IMR-90 (cell line): ENCODE measurements around the gene SH2D1B. TPM values are rescaled to one million over a fixed set of nuclear protein-coding genes. Genes with fewer than 3 reads are reported as not detected.

Experiments used
- ATAC-seq: fragments of 200-7000 bp; cut with Tn5 transposase; 2 replicates; pipeline ENCODE4 v1.9.1; 2020; ENCODE audit warnings: low read depth, mild to moderate bottlenecking, moderate library complexity
- BruUV-seq: library from RNA; stranded (reverse); fragments of 400-500 nt; replicated peaks from 2 replicates; lab custom pipeline; 2021; lab: Mats Ljungman, UMichigan
- CTCF ChIA-PET: fragments of 300-600 bp; formaldehyde crosslinking; extraction: SDS; loops from one replicate; lab custom pipeline; 2021; ENCODE audit warnings: antibody characterized with exemption; lab: Yijun Ruan, JAX
- POLR2A ChIA-PET: fragments of 300-600 bp; sonication (Branson Sonifier 250); formaldehyde crosslinking; loops from one replicate; lab custom pipeline; 2022; ENCODE audit warnings: antibody characterized with exemption; ENCODE audit not compliant: unreplicated experiment; lab: Charles Lee
- DNase-seq: peaks from one replicate; pipeline ENCODE4 v3.0.0; 2013
- H2AFZ ChIP-seq: replicated peaks from 2 replicates; pipeline ENCODE3; 2013; ENCODE audit warnings: low read length, mild to moderate bottlenecking; ENCODE audit not compliant: poor library complexity
- H2AK5ac ChIP-seq: 2 replicates; pipeline ENCODE4 v1.6.1; 2013; ENCODE audit warnings: low read depth, low read length, inconsistent platforms
- H2AK9ac ChIP-seq: replicated peaks from 2 replicates; pipeline ENCODE3; 2013; ENCODE audit warnings: mild to moderate bottlenecking, low read depth, low read length, moderate library complexity; ENCODE audit not compliant: poor library complexity
- H2BK120ac ChIP-seq: 2 replicates; pipeline ENCODE4 v1.6.1; 2013; ENCODE audit warnings: low read depth, low read length, inconsistent platforms
- H2BK15ac ChIP-seq: 3 replicates; pipeline ENCODE4 v1.6.1; 2013; ENCODE audit warnings: low read depth, low read length, inconsistent platforms
- H2BK20ac ChIP-seq: 2 replicates; pipeline ENCODE4 v1.6.1; 2013; ENCODE audit warnings: low read depth, mild to moderate bottlenecking, inconsistent platforms, low read length, moderate library complexity
- H2BK5ac ChIP-seq: 2 replicates; pipeline ENCODE4 v1.6.1; 2013; ENCODE audit warnings: mild to moderate bottlenecking, low read depth, low read length, inconsistent platforms; ENCODE audit not compliant: poor library complexity, severe bottlenecking
- H3K14ac ChIP-seq: replicated peaks from 2 replicates; pipeline ENCODE4 v1.6.1; 2013; ENCODE audit warnings: low read depth, low read length, inconsistent platforms
- H3K18ac ChIP-seq: 2 replicates; pipeline ENCODE4 v1.6.1; 2013; ENCODE audit warnings: low read depth, low read length, control low read depth
- H3K23ac ChIP-seq: 2 replicates; pipeline ENCODE4 v1.6.1; 2013; ENCODE audit warnings: low read depth, low read length, inconsistent platforms
- H3K27ac ChIP-seq: 2 replicates; pipeline ENCODE4 v1.5.1; 2013; ENCODE audit warnings: mild to moderate bottlenecking, control low read depth, low read length; ENCODE audit not compliant: insufficient read depth
- H3K27me3 ChIP-seq: 2 replicates; pipeline ENCODE4 v1.6.1; 2013; ENCODE audit warnings: low read length; ENCODE audit not compliant: control insufficient read depth, insufficient read depth
- H3K36me3 ChIP-seq: 2 replicates; pipeline ENCODE4 v1.6.1; 2013; ENCODE audit warnings: low read length, mixed read lengths; ENCODE audit not compliant: control insufficient read depth, insufficient read depth
- H3K4ac ChIP-seq: 2 replicates; pipeline ENCODE4 v1.6.1; 2013; ENCODE audit warnings: low read depth, low read length, inconsistent platforms
- H3K4me1 ChIP-seq: 2 replicates; pipeline ENCODE4 v1.6.1; 2013; ENCODE audit warnings: low read length, mixed read lengths; ENCODE audit not compliant: control insufficient read depth, insufficient read depth
- H3K4me2 ChIP-seq: 2 replicates; pipeline ENCODE4 v1.6.1; 2013; ENCODE audit warnings: low read depth, mild to moderate bottlenecking, control low read depth, low read length, moderate library complexity
- H3K4me3 ChIP-seq: 2 replicates; pipeline ENCODE4 v1.5.1; 2013; ENCODE audit warnings: low read depth, mild to moderate bottlenecking, control low read depth, low read length, moderate library complexity; ENCODE audit not compliant: insufficient read depth
- H3K56ac ChIP-seq: 2 replicates; pipeline ENCODE4 v1.6.1; 2013; ENCODE audit warnings: low read length, inconsistent platforms; ENCODE audit not compliant: insufficient read depth; ENCODE audit errors: extremely low read depth
- H3K79me1 ChIP-seq, 2 experiments: 2 replicates each; pipeline ENCODE4 v1.6.1; 2013; ENCODE audit warnings: low read length in 2 of 2, inconsistent platforms in 1 of 2, low read depth in 1 of 2
- H3K9ac ChIP-seq: 2 replicates; pipeline ENCODE4 v1.6.1; 2013; ENCODE audit warnings: low read depth, low read length, control low read depth
- H3K9me1 ChIP-seq: 2 replicates; pipeline ENCODE4 v1.6.1; 2013; ENCODE audit warnings: low read length, inconsistent platforms; ENCODE audit not compliant: insufficient read depth
- H3K9me3 ChIP-seq: 2 replicates; pipeline ENCODE4 v1.6.1; 2013; ENCODE audit warnings: low read length; ENCODE audit not compliant: control insufficient read depth, insufficient read depth
- H4K20me1 ChIP-seq: 2 replicates; pipeline ENCODE4 v1.6.1; 2013; ENCODE audit warnings: low read length, inconsistent platforms; ENCODE audit not compliant: insufficient read depth
- H4K5ac ChIP-seq: 2 replicates; pipeline ENCODE4 v1.6.1; 2013; ENCODE audit warnings: mild to moderate bottlenecking, low read depth, low read length, control low read depth
- H4K8ac ChIP-seq, 2 experiments: 2 replicates each; pipeline ENCODE4 v1.6.1; 2013; ENCODE audit warnings: low read depth in 2 of 2, low read length in 2 of 2, control low read depth in 1 of 2, inconsistent platforms in 1 of 2
- H4K91ac ChIP-seq: 2 replicates; pipeline ENCODE4 v1.6.1; 2013; ENCODE audit warnings: low read depth, low read length, inconsistent platforms; ENCODE audit not compliant: insufficient read depth
- BHLHE40 ChIP-seq: fragments of 150-350 bp; IDR thresholded peaks from 2 replicates; pipeline ENCODE4 v1.6.1; 2016; ENCODE audit warnings: mild to moderate bottlenecking, low read depth, low read length
- CHD1 ChIP-seq: IDR thresholded peaks from 2 replicates; pipeline ENCODE4 v1.6.1; 2012; ENCODE audit warnings: low read depth, low read length, improper control_type of control experiment
- ELK1 ChIP-seq: fragments of 150-350 bp; IDR thresholded peaks from 2 replicates; pipeline ENCODE4 v1.6.1; 2016; ENCODE audit warnings: low read depth, mild to moderate bottlenecking, low read length, moderate library complexity, borderline replicate concordance
- MAFK ChIP-seq: IDR thresholded peaks from 2 replicates; pipeline ENCODE4 v1.6.1; 2012; ENCODE audit warnings: low read depth, low read length, improper control_type of control experiment
- MAZ ChIP-seq: IDR thresholded peaks from 2 replicates; pipeline ENCODE4 v1.6.1; 2012; ENCODE audit warnings: low read depth, mild to moderate bottlenecking, low read length, improper control_type of control experiment, moderate library complexity, borderline replicate concordance
- MXI1 ChIP-seq: IDR thresholded peaks from 2 replicates; pipeline ENCODE4 v1.6.1; 2012; ENCODE audit warnings: low read depth, mild to moderate bottlenecking, low read length, moderate library complexity, borderline replicate concordance
- NFE2L2 ChIP-seq: fragments of 150-350 bp; IDR thresholded peaks from 2 replicates; pipeline ENCODE4 v1.6.1; 2016; ENCODE audit warnings: low read depth, mild to moderate bottlenecking, low read length
- POLR2A ChIP-seq: IDR thresholded peaks from 2 replicates; pipeline ENCODE4 v1.6.1; 2012; ENCODE audit warnings: mild to moderate bottlenecking, low read depth, low read length
- RAD21 ChIP-seq: IDR thresholded peaks from 2 replicates; pipeline ENCODE4 v1.6.1; 2012; ENCODE audit warnings: low read length, improper control_type of control experiment
- RCOR1 ChIP-seq: IDR thresholded peaks from 2 replicates; pipeline ENCODE4 v1.6.1; 2012; ENCODE audit warnings: mild to moderate bottlenecking, low read length, improper control_type of control experiment; ENCODE audit not compliant: insufficient replicate concordance
- RFX5 ChIP-seq: IDR thresholded peaks from 2 replicates; pipeline ENCODE4 v1.8.0; 2012; ENCODE audit warnings: low read depth, mild to moderate bottlenecking, low read length, moderate library complexity
- WGBS, 2 experiments: methylation state at CpG; one replicate each; pipeline versions ENCODE4 v1.1.5 to v1.1.7; 2013; ENCODE audit warnings: missing lambda C conversion rate in 2 of 2; ENCODE audit not compliant: insufficient read length in 1 of 2; ENCODE audit errors: extremely low coverage in 2 of 2; 5-methylcytosine and 5-hydroxymethylcytosine counted together
- dilution Hi-C: fragments of 300-500 bp; cut with HindIII; formaldehyde crosslinking; loops from one replicate; pipeline ENCODE4 v1.14.3; 2018; ENCODE audit warnings: low sequenced_read_pairs; ENCODE audit not compliant: unreplicated experiment
- in situ Hi-C: fragments of 300-500 bp; cut with MboI; formaldehyde crosslinking; loops from 3 replicates; pipeline ENCODE4 v1.14.3; 2019; ENCODE audit warnings: low sequenced_read_pairs, inconsistent platforms, mixed read lengths
- intact Hi-C: fragments of 100-400 bp; cut with micrococcal nuclease; formaldehyde crosslinking; loops from 2 replicates; pipeline ENCODE4 v1.10.0; 2022
- polyA plus RNA-seq, 3 experiments: library from polyadenylated mRNA; depleted of rRNA; stranded (reverse); fragments of >200 nt; gene quantifications; 2 replicates each; pipeline ENCODE4 v1.2.3, GENCODE V29; 2012; ENCODE audit warnings: low replicate concordance in 1 of 3
- total RNA-seq: library from RNA; depleted of rRNA; stranded (reverse); fragments of >200 nt; gene quantifications from 2 replicates; pipeline ENCODE4 v1.2.3, GENCODE V29; 2012
- TF ChIP-seq, protein P1 (sequence below): fragments of 150-350 bp; IDR thresholded peaks from 2 replicates; pipeline ENCODE4 v1.6.1; 2017; ENCODE audit warnings: mild to moderate bottlenecking, antibody characterized with exemption, low read length, low read depth

SH2D1B gene
- total and polyA plus RNA-seq, 2 of the 4 experiments (the other 2 are of a cell fraction): 0.03 to 0.18 TPM

GRCh38 chr1:162388083-162388594 lies 23.8 kb downstream of the SH2D1B start:
- no peak for TF ChIP-seq RCOR1
- TF ChIP-seq CHD1: no peak
- no peak for TF ChIP-seq MXI1
- TF ChIP-seq POLR2A: no peak
- TF ChIP-seq MAZ: no peak
- TF ChIP-seq RAD21: no peak
- TF ChIP-seq, protein P1, sequence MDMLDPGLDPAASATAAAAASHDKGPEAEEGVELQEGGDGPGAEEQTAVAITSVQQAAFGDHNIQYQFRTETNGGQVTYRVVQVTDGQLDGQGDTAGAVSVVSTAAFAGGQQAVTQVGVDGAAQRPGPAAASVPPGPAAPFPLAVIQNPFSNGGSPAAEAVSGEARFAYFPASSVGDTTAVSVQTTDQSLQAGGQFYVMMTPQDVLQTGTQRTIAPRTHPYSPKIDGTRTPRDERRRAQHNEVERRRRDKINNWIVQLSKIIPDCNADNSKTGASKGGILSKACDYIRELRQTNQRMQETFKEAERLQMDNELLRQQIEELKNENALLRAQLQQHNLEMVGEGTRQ: no peak
- no peak for TF ChIP-seq RFX5
- TF ChIP-seq BHLHE40: no peak
- TF ChIP-seq ELK1: no peak
- TF ChIP-seq NFE2L2: no peak
- no peak for TF ChIP-seq MAFK
- in situ Hi-C loops: loop anchor here (25.0 kb wide), 1 partner anchor 601 kb away; no protein-coding TSS in a partner anchor
- Histone ChIP-seq H3K4me3 (no peak overlapping the region), H4K20me1 (no peaks in the 10 kb centered on the region), H3K4me2 (no peak overlapping the region), H3K36me3 (no peaks in the 10 kb centered on the region), H2AK5ac (no peak overlapping the region), H4K5ac (no peak overlapping the region), H3K79me1 (no peaks in the 10 kb centered on the region), H3K27me3 (peaks cover 26% of the 10 kb centered on the region), H3K27ac (no peak overlapping the region), H4K91ac (no peak overlapping the region), H3K4ac (no peak overlapping the region), H2BK5ac (no peak overlapping the region), H2AFZ (no peak overlapping the region), H4K8ac (no peak overlapping the region), H3K23ac (no peak overlapping the region), H3K18ac (no peak overlapping the region), H2AK9ac (no peak overlapping the region), H2BK20ac (no peak overlapping the region), H3K4me1 (no peaks in the 10 kb centered on the region), H3K9me3 (no peaks in the 10 kb centered on the region), H3K9ac (no peak overlapping the region), H3K56ac (no peak overlapping the region), H3K9me1 (no peaks in the 10 kb centered on the region), H2BK120ac (no peak overlapping the region), H3K14ac (no peak overlapping the region), H2BK15ac (no peak overlapping the region)
- no CpG with 5 or more reads among the region's 8 CpGs for WGBS, 2 experiments
- dilution Hi-C loops: no loop called here
- BruUV-seq: no TSS peak
- ChIA-PET CTCF (interaction anchor here (3.9 kb wide), 1 partner anchor 332 kb away, joined by 18 read pairs; no protein-coding TSS in a partner anchor), POLR2A (no interaction called here)
- ATAC-seq: no peak
- no peak for DNase-seq
- intact Hi-C loops: no loop called here
